HT1080 (cell line): ENCODE data around the gene OAS2. TPM values are rescaled to one million over a fixed set of nuclear protein-coding genes. Genes with fewer than 3 reads are reported as not detected.
"Not testable (repeated sequence)": the region's sequence is repeated elsewhere in the genome, so short reads cannot be mapped to it uniquely, and the experiment has no call there.

Experiments
- DNase-seq: peaks from one replicate; pipeline ENCODE4 v3.0.0-alpha.2; 2015; ENCODE audit warnings: low read depth
- total RNA-seq: library from RNA; depleted of rRNA; stranded (reverse); fragments of >200 nt; shearing (Covaris generic); gene quantifications from 2 replicates; pipeline ENCODE4 v1.2.3, GENCODE V29; 2014

Gene OAS2
- total RNA-seq, 1 experiment from 2014 or later: 2.2 TPM

DNA sequence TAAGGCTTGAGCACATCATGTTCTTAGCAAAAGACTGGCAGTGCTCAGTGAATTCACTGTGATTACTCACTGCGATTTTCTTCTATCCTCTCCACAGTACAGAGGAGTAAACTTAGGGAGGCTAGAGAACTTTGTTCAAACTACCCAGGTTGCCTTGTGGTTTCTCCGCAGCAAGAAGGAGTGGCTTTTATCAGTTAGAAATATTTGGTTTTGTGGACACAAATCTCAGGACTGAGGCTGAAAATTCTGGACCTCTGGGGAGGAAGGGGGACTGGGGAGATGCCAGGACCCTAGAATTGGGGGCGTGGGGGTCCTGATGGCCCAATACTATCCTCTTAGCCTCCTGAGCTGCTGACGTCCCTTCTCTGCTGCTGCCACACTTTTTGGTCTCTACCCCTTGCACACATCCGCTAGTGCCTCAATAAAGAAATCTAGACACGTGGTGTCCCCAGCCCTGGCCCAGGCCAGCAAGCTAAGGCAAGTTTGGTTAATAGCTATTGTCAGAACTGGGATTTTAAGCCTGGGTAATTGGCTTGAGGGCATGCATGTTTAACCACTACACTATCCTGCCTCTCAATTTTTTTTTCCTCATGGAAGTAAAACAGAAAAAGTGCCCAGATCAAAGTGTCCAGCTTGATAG is 842 bp downstream of the OAS2 start:
- DNase-seq: no peak

DNA sequence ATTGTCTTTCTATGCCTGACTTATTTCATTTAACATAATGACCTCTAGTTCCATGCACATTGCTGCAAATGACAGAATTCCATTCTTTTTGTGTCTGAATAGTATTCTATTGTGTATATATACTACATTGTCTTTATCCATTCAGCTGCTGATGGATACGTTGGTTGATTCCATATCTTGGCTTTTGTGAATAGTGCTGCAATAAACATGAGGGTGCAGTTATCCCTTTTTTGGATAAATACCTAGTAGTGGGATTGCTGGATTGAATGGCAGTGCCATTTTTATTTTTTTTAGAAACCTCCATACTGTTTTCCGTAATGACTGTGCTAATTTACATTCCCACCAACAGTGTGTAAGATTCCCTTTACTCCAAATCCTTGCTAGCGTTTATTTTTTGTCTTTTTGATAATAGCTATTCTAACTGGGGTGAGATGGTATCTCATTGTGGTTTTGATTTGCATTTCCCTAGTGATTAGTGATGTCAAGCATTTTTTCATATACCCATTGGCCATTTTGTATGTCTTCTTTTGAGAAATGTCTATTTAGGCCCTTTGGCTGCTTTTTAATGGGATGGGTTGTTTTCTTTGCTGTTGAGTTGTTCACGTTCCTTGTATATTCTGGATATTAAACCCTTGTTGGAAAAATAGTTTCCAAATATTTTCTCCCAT is 2.3 kb downstream of the OAS2 start:
- DNase-seq: no peak

DNA sequence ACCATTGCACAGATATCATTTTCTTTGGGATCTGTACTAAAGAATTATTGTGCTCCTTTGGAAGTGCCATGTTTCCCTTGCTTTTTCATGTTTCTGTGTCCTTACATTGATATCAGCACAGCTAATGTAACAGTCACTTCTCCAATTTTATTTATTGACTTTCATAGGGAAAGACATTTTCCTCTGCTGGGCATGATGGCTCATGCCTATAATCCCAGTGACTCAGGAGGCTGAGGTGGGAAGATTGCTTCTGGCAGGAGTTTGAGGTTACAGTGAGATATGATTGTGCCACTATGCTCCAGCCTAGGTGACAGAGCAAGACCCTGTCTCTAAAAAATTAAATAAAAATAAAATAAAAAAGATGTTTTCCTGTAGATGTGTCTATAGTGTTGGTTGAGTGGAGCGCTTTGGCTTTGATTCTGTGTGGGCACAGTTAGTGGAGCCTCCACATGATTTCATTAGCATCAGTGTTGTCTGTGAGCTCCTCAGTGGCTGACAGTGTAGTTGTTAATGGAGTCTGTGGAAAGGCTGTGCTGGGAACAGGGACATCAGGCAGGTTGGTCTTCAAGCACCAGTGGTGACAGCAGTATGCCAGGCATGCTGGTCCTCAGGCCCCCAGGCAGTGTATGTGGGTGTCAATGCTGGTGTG is 7.4 kb downstream of the OAS2 start:
- DNase-seq: peak; percentile 36

DNA sequence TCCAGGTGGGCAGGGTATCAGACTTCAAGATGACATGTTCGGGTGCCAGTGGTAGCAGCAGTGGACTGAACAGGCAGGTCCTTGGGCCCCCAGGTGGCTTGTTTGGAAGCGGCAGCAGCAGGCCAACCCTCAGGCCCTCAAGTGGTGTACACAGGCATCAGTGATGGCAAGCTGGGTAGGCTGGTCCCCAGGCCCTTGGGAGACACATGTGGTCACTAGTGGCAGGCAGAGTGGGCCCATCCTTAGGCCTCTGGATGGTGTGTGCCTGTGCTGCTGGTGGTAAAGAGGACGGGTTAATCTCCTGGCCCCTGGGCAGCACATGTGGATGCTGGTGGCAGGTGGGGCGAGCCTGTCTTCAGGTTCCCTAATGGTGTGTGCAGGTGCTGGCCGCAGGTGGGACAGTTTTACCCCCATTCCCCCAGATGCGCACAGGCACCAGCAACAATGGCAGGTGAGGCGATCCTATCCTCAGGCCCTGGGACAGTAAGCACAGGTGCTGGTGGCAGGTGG is 8.0 kb downstream of the OAS2 start:
- DNase-seq: no peak

DNA sequence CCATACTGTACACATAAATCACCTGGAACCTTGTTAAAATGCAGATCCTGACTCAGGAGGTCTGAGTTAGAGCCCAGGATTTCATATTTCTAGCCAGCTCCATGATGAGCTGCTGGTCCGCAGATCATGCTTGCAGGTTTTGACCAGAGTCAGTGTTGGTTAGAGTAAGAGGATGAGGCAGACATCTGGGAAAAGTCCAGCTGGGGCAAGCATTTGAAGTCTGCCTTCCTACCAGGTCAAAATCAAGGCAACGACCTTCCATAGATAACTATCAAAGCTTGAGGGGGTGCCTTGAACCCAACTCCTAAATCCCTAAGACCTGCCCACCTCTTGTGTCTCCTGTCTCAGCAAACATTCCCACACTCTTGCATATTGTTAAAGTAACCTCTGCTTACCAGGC is 9.2 kb downstream of the OAS2 start:
- no peak for DNase-seq

DNA sequence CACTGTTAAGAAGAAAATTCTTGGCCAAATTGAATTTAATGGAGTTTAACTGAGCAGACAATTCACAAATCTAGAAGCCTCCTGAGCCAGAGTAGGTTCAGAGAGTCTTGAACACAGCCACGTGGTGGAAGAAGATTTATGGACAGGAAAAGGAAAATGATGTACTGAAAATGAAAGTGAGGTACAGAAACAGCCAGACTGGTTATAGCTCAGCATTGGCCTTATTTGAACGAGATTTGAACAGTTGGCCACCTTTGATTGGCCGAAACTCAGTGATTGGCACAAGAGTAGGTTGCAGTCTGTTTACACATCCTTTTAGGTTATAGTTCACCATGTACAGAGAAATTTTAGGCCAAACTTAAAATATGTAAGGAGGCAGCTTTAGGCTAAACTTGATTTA is 9.9 kb downstream of the OAS2 start:
- DNase-seq: no peak

DNA sequence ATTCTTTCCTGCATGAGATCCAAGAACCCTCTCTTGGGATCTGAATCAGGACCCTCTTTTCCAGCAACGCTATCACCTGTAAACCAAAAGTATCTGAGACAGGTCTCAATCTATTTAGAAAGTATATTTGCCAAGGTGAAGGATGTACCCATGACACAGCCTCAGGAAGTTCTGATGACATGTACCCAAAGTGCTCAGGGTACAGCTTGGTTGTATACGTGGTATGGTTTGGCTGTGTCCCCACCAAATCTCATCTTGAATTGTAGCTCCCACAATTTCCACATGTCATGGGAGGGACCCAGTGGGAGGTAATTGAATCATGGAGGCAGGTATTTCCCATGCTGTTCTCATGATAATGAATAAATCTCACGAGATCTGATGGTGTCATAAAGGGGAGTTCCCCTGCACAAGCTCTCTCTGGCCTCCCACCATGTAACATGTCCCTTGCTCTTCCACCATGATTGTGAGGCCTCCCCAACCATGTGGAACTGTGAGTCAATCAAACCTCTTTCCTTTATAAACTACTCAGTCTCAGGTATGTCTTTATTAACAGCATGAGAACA is 10.6 kb downstream of the OAS2 start:
- not testable (repeated sequence) for DNase-seq

DNA sequence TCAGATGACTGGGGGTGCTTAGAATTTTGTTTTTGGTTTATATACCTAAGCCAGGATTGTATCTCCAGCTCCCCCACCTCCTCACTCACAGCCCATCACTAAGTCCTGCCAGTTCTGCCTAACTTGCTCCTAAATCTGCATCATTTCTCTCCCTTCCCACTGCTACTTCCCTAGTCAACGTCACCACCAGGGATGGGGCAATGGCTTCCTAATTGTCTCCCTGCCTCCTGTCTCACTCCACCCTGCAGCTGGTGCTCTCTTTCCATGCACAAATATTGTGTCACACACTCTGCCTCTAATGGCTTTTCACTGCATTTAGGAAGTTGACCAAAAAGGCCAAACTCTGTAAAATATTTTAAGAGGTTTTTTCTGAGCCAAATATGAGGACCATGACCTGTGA is 11.5 kb downstream of the OAS2 start:
- DNase-seq: no peak

DNA sequence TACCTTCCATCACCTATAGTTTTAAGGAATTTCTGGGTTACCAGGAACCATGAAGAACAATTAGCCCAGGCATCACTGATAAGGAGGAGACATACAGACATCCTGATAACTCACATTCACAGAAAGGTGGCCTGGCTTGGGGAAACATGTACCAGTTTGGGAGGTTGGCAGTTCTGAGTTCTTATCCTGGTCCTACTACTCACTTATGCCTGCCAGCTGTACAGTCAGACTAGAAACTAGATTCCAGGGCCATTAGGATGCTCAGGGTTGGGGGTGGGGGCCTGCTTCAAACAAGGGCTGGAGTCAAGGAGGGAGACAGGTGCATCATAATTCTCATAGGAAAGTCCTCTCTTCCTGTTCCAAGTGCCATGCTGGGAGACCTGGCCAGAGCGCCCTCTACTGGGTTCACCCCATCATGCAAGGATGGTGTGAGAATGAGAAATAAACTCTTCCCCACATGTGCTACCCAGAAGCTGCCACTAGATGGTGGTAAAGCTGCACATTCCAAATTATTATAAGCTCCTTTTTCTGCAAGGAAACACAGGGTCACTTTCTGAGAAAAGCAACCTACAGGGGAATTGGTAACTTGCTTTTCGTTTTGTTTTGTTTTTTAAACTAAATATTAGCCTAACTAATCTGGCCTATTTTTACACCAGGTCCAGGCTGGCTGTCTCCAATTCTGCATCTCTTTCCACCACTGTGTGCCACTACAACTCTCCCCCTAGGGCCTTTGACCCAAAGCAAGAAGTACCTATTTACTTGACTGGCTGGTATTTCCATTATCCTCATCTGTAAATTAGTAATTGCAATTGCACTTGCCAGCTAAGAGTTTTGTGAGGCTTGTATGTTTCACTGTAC is 14.5 kb downstream of the OAS2 start:
- peak; percentile 73 for DNase-seq

DNA sequence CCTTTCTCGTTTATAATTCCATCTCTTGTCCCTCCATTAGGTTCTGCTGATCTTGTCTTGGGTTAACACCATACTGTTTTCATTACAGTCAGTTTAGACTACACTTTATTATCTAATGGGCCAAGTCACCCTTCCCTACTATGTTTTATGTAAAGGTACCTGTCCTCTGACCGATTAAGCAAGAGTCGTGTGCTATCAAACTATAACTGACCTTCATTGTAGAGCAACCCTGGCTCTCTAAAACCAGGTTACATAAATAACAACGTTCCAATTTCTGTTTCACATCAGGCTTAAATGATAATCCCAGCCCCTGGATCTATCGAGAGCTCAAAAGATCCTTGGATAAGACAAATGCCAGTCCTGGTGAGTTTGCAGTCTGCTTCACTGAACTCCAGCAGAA is 16.7 kb downstream of the OAS2 start:
- no peak for DNase-seq

DNA sequence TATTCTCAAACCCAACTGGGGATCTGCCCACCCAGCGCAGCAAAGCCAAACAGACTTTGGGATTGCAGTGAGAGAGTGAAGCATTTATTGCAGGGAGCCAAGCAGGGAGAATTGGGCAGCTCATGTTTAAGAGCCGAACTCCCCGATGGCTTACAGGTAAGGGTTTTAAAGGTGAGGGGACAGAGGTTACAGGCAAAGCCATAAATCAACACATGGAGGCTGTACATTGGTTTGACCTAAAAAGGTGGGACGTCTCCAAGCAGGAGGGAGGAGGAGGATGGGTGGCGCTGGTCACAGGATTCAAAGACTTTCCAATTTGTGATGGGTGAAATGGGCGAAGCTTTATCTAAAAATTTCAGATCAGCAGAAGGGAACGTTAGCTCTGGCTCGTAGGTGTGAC is 18.2 kb downstream of the OAS2 start:
- no peak for DNase-seq

DNA sequence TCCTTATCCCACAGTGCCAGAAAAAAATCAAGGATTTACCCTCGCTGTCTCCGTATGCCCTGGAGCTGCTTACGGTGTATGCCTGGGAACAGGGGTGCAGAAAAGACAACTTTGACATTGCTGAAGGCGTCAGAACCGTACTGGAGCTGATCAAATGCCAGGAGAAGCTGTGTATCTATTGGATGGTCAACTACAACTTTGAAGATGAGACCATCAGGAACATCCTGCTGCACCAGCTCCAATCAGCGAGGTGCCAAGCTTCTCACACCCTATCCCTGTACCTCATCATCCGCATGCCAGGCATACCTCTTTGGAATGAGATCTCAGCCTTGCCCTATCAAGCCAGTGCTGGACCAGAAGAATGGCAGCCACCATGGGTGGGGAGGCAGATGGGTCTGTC is 19.2 kb downstream of the OAS2 start:
- DNase-seq: no peak

DNA sequence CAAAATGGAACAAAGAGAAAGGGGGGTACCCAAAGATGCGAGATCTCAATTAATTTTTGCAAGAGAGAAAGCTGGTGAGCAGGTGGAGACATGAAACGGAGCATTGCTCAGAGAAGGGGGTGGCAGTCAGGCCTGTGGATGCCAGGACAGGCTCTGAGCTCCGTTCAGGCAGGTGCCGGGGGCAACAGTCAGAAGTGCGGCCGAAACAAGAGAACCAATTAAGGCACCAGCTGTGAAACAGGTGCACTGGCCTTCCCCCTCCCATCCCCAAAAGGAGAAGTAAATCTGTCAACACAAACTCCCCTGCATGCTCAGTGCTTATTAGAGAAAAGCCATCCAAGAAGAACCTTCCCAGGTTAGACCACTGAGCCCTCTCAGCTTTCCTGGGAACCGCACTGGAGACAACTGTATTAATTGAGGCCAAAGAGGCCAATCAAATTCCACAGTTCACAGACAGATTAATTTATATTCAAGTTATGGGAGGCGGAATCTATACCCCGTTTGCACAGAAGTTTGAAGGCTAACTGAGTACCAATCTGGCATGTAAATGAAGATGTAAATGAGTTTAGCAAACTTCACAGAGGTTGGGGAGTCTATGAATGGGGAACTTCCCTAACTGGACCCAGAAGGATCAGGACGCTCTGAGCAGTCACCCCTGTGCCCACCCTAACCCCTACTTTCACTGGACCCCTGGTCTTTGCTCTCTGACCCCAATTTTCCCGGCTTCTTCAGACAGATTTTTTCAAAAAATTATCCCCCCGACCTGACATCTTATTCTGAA is 20.9 kb downstream of the OAS2 start:
- no peak for DNase-seq

DNA sequence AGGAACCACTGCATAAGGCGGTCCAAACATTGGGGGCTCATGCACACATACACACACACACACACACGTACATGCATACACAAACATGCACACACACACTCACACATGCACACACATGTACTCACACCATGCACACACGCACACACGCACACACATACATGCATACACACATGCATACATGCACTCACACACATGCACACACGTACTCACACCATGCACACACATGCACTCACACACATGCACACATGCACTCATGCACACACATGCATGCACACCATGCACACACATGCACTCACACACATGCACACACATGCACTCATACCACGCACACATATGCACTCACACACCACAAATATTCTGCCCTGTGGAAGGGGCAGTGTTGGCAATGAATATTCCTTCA is 22.1 kb downstream of the OAS2 start:
- DNase-seq: no peak

DNA sequence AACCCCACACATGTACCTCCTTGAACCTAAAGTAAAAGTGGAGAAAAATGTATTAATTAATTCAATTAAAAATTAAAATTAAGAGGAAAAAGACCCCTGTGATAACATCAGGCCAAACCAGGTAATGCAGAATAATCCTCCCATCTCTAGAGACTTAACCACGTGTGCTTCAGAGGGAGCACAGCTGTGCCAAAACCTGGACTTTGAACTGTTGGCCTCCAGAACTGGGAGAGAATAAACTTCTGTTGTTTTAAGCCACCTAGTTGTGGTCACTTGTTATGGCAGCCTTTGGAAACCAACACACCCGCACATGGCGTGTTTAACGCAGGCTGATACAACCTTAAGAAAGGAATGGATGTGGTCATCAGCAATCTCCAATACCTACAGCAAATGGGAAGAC is 23.8 kb downstream of the OAS2 start:
- DNase-seq: no peak

DNA sequence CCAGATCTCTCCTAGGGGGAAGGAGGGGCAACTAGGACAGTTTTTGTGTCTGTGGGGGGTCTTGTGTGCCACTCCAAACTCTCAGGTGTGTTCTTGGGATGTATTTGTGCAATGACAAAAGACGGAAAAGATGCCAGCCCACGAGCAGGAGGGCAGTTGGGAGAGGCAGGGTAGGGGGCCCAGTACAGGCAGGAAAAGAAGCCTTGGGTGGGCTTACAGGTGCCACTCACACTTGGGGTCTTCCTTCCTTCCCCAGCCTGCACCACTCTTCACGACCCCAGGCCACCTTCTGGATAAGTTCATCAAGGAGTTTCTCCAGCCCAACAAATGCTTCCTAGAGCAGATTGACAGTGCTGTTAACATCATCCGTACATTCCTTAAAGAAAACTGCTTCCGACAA is 24.4 kb downstream of the OAS2 start:
- no peak for DNase-seq

DNA sequence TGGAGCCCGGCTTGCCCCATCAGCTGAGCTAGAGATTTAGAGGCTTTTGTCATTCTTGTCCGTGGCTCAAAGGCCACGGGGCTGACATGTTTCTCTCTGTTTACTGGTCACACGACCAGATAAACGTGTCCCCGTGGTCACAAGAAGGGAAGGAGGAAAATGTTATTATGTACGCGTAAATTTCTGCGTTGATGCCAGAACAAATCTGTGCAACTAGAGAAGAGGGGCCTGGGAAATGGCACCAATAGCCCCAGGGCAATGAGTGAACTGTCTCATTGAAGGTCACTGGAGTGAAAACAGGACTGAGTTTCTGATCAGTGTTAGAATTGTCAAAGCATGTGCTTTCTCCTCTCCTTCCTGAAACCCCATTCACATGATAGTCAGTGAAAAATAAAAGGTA is 25.3 kb downstream of the OAS2 start:
- no peak for DNase-seq

DNA sequence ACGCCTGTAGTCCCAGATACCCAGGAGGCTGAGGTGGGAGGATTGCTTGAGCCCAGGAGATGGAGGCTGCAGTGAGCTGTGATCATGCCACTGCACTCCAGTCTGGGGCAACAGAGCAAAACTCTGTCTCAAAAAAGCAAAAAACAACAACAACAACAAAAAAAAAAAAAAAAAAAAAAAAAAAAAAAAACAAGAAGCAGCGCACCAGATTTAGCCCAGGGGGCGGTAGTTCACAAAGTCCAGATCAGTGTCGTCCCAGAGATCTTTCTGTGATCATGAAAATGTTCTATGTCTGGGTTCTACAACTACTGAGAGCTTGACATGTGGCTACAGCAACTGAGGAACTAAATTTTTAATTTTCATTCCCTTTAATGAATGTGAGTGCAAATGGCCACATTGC is 27.4 kb downstream of the OAS2 start:
- no peak for DNase-seq

DNA sequence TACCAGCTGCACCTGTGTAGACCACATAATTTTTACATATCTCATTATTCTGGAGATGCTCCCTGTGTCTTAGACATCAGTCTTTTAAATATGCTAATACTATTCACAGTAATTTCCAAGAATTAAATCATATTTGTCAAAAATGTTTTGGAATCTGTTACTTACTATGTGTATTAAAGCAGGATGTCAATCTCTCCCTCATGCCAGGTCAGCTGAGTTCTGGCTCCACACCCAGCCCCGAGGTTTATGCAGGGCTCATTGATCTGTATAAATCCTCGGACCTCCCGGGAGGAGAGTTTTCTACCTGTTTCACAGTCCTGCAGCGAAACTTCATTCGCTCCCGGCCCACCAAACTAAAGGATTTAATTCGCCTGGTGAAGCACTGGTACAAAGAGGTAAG is 27.9 kb downstream of the OAS2 start:
- DNase-seq: no peak

DNA sequence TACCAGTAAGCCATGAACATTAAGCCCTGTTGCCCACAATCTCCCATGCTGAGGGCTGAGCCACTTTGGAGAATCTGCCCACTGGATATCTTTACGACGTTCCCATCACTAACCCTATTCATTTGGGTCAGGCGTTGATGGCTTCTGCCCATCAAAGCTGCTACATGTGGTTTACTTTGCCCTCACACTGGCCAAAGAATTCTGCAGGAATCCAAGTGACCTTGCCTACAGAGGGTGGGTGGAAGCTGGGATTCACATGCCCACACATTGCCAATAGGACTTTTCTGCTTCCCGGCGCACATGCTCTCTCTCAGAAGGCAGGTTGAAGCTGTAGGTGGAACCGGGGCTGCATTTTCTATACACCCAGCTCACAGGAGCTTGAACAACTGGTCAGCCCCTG is 28.3 kb downstream of the OAS2 start:
- DNase-seq: no peak

DNA sequence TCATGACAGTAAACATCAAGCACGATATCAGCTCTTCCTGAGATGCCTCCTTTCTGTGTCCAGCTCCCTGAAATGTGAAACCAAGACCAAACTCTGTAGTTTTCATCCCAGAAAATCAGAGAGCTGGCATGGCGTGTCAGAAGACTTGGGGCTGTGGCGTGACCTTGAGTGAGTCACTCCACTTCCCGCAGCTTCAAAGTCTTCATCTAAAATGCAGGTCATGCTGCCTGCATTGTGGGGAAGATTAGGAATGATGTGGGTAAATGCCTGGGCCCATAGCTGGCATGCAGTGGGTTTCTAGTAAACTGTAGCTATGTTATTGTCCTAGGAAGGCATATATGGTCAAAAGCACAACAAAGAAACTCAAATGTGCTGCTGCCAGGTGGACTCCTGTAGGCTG is 28.8 kb downstream of the OAS2 start:
- DNase-seq: peak; percentile 94
